Gastroesophageal sphincter (tissue), 3 donors: ENCODE data around the gene NAA10.

Experiments
- CTCF ChIP-seq, 4 experiments: fragments of 200-600 bp in 2 of 4; fragments of 450-650 bp in 2 of 4; sonication (generic) in 1 of 4; IDR thresholded peaks; one replicate each; pipeline ENCODE4 v1.5.1; 2017 to 2019; ENCODE audit warnings: antibody characterized with exemption in 4 of 4, mild to moderate bottlenecking in 2 of 4, moderate library complexity in 2 of 4
- EP300 ChIP-seq: sonication (generic); formaldehyde crosslinking; IDR thresholded peaks from one replicate; pipeline ENCODE4 v1.6.1; 2017; ENCODE audit warnings: antibody characterized with exemption, mild to moderate bottlenecking
- POLR2A ChIP-seq, 2 donors: fragments of 450-650 bp; IDR thresholded peaks; one replicate each; pipeline ENCODE4 v1.6.1; 2017; ENCODE audit warnings: antibody characterized with exemption in 2 of 2, mild to moderate bottlenecking in 2 of 2, moderate library complexity in 1 of 2
- POLR2AphosphoS5 ChIP-seq: sonication (generic); formaldehyde crosslinking; IDR thresholded peaks from one replicate; pipeline ENCODE4 v1.6.1; 2017; ENCODE audit warnings: antibody characterized with exemption

GRCh38 chrX:153910446-153910845, 24.4 kb downstream of the NAA10 start:
- no peak for TF ChIP-seq POLR2AphosphoS5
- TF ChIP-seq CTCF (IDR thresholded peaks at IDR 0.05): no peak
- no peak for TF ChIP-seq POLR2A (IDR thresholded peaks at IDR 0.05)
- TF ChIP-seq EP300: no peak
